Measurements from ENCODE around the gene PC.

GRCh38 chr11:66883016-66883965 is 74.9 kb downstream of the PC start:
- TF ChIP-seq CTCF (IDR thresholded peaks at IDR 0.05) (peak in 3 of 4 experiments; percentile 61 to 80 (median 70)), POLR2A (IDR thresholded peaks at IDR 0.05) (no peak), POLR2AphosphoS5 (IDR thresholded peaks at IDR 0.05) (no peak)
